ENCODE measurements around the gene TP53BP2. TPM values are rescaled to one million over a fixed set of nuclear protein-coding genes. Genes with fewer than 3 reads are reported as not detected.

Gene TP53BP2
- total and polyA plus RNA-seq, 10 of the 15 experiments (the other 5 are each of a cell fraction or from before 2014, with no cell fraction given) = 1.6 to 13.7 (median 5.6) TPM

DNA sequence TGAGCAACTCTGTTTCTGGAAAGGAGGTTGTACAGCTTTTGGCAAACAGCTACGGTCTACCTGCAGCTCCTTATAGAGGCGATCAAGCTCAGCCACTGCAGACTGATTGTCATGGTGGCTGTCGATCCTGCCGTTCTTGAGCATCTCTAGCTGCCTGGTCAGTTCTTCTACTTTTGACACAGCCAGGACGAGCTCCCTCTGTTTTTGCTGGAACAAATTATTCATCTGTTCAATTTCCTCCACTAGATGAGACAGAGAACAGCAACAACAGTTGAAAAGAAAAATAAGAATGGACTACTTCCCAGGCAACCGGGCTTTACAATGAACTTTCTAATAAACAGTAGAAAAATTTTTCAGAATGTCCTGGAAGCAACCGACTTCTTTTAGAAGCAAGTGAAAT, 42.5 kb downstream of the TP53BP2 start (continued):
- TF ChIP-seq, protein P1, sequence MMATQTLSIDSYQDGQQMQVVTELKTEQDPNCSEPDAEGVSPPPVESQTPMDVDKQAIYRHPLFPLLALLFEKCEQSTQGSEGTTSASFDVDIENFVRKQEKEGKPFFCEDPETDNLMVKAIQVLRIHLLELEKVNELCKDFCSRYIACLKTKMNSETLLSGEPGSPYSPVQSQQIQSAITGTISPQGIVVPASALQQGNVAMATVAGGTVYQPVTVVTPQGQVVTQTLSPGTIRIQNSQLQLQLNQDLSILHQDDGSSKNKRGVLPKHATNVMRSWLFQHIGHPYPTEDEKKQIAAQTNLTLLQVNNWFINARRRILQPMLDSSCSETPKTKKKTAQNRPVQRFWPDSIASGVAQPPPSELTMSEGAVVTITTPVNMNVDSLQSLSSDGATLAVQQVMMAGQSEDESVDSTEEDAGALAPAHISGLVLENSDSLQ (IDR thresholded peaks at IDR 0.05) = no peak

DNA sequence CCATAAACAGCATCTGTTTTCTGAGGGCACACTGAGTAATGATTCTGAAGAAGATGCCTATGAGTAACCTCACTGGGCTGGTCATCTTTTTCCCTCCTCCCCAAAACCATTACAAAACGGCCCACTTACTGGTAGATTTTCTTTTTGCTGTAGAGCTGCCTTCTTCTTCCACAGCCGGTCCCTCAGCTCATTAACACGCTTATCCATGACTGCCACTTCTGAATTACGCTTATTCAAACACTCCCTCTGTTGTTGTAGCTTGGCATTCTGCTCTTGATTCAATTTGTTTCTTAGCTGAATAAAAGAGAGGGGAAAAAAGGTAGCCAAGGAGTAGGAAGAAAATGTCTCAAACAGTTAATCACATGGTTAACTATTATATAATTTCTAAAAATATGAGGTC, 43.1 kb downstream of the TP53BP2 start:
- in situ Hi-C loops (cut with MboI) (loop anchor here (25.0 kb wide), 1 partner anchor 535 kb away; the partner anchor contains the start of gene NVL), intact Hi-C loops (cut with micrococcal nuclease; ENCODE audit: unreplicated experiment) (no loop called here)
- ChIA-PET CTCF (interaction anchor here (0.7 to 1.8 kb wide), 6 partner anchors 10 to 262 kb away, joined by 3 to 6 read pairs (median 3); no protein-coding TSS in a partner anchor), RAD21 (ENCODE audit: unreplicated experiment) (no interaction called here), POLR2A (no interaction called here), SMC1A (ENCODE audit: uncharacterized antibody, unreplicated experiment) (interaction anchor here (0.7 to 1.3 kb wide), 3 partner anchors 8 to 248 kb away, joined by 3 read pairs; no protein-coding TSS in a partner anchor)
- FAIRE-seq = no peak
- H3K4me1 ChIP-seq (ENCODE audit: control insufficient read depth, insufficient read depth, low read length) = no peaks in the 10 kb centered on the region
- H2AFZ ChIP-seq (ENCODE audit: control insufficient read depth, low read depth, low read length) = no peak overlapping the region
- BruUV-seq (replicated peaks) = no TSS peak
- no peaks in the 10 kb centered on the region for H3K9me3 ChIP-seq (replicated peaks; ENCODE audit: control insufficient read depth, insufficient read depth, low read length)
- no peak for DNase-seq (ENCODE audit: low read depth, low spot score)
- peaks cover 7% of the 10 kb centered on the region in 2 experiments; a peak in 1 of 4 replicates for H3K36me3 ChIP-seq (ENCODE audit: control insufficient read depth in 2 of 2, insufficient read depth in 2 of 2, low read length in 1 of 2)
- 69% methylated on average over 4 of the region's 4 CpGs for WGBS (ENCODE audit: insufficient coverage, insufficient replicate concordance, low lambda C conversion rate, missing lambda C conversion rate)
- no peak overlapping the region for H3K4me2 ChIP-seq (ENCODE audit: control insufficient read depth, insufficient read depth)
- no peak for TF ChIP-seq CHD1 (IDR thresholded peaks at IDR 0.05; ENCODE audit: low read depth, low read length)
- no peak for TF ChIP-seq SMC3 (IDR thresholded peaks at IDR 0.05; ENCODE audit: borderline replicate concordance, low read length)
- TF ChIP-seq YY1 (IDR thresholded peaks at IDR 0.05; ENCODE audit: low read depth, low read length) = no peak
- no peak for TF ChIP-seq JUND (IDR thresholded peaks at IDR 0.05; ENCODE audit: low read depth, low read length)
- TF ChIP-seq EZH2 (IDR thresholded peaks at IDR 0.05; ENCODE audit: borderline replicate concordance, control insufficient read depth, low read depth, low read length) = no peak
- H4K20me1 ChIP-seq (ENCODE audit: control insufficient read depth, insufficient read depth) = no peaks in the 10 kb centered on the region
- H3K79me2 ChIP-seq (ENCODE audit: control insufficient read depth, insufficient read depth, low read length) = no peaks in the 10 kb centered on the region
- no peak for ATAC-seq
- no peak overlapping the region for H3K27ac ChIP-seq (ENCODE audit: control insufficient read depth, insufficient read depth)
- H3K9ac ChIP-seq (ENCODE audit: control insufficient read depth, insufficient read depth, low read length) = no peak overlapping the region
- no peaks in the 10 kb centered on the region for H3K27me3 ChIP-seq (replicated peaks in 1 of 2; ENCODE audit: control insufficient read depth in 2 of 2, insufficient read depth in 2 of 2, low read length in 1 of 2)
- H3K4me3 ChIP-seq = no peak overlapping the region

All from GM12878 (cell line).